GM23338 (cell line): ENCODE measurements around the gene USP5. TPM values are rescaled to one million over a fixed set of nuclear protein-coding genes. Genes with fewer than 3 reads are reported as not detected.

Source experiments
- ATAC-seq: fragments of 200-7000 bp; cut with Tn5 transposase; 3 replicates; pipeline ENCODE4 v1.9.1; 2020
- DNase-seq: peaks from one replicate; pipeline ENCODE4 v3.0.0-alpha.2; 2015; ENCODE audit warnings: low spot score
- H2AFZ ChIP-seq: fragments of 200-600 bp; sonication (generic); 2 replicates; pipeline ENCODE4 v1.8.0; 2016; ENCODE audit warnings: antibody characterized with exemption, mild to moderate bottlenecking, moderate library complexity
- H3F3A ChIP-seq: fragments of 200-600 bp; sonication (generic); replicated peaks from 2 replicates; pipeline ENCODE4 v1.8.0; 2017; ENCODE audit warnings: antibody characterized with exemption, mixed run types, low read depth
- H3K27ac ChIP-seq: fragments of 200-600 bp; sonication (generic); 2 replicates; pipeline ENCODE4 v1.6.1; 2016; ENCODE audit warnings: low read depth
- H3K27me3 ChIP-seq: fragments of 200-600 bp; sonication (generic); 2 replicates; pipeline ENCODE4 v1.8.0; 2016; ENCODE audit warnings: mild to moderate bottlenecking, mixed run types, moderate library complexity; ENCODE audit not compliant: insufficient read depth
- H3K36me3 ChIP-seq: fragments of 200-600 bp; sonication (generic); 2 replicates; pipeline ENCODE4 v1.8.0; 2016; ENCODE audit warnings: mild to moderate bottlenecking; ENCODE audit not compliant: insufficient read depth
- H3K4me1 ChIP-seq: fragments of 200-600 bp; sonication (generic); 2 replicates; pipeline ENCODE4 v1.8.0; 2016; ENCODE audit warnings: mild to moderate bottlenecking, moderate library complexity; ENCODE audit not compliant: insufficient read depth
- H3K4me2 ChIP-seq: fragments of 200-600 bp; sonication (generic); 2 replicates; pipeline ENCODE4 v1.7.1; 2017; ENCODE audit warnings: mixed run types
- H3K4me3 ChIP-seq: fragments of 200-600 bp; sonication (generic); 2 replicates; pipeline ENCODE4 v1.6.1; 2016; ENCODE audit warnings: mixed run types
- H3K79me2 ChIP-seq: fragments of 200-600 bp; sonication (generic); replicated peaks from 2 replicates; pipeline ENCODE4 v1.8.0; 2017; ENCODE audit warnings: mild to moderate bottlenecking; ENCODE audit not compliant: insufficient read depth
- H3K9me2 ChIP-seq: fragments of 200-600 bp; sonication (generic); 2 replicates; pipeline ENCODE4 v1.8.0; 2017; ENCODE audit not compliant: insufficient read depth
- H4K20me1 ChIP-seq: fragments of 200-600 bp; sonication (generic); replicated peaks from 2 replicates; pipeline ENCODE4 v1.8.0; 2017; ENCODE audit warnings: mild to moderate bottlenecking; ENCODE audit not compliant: insufficient read depth
- H3K27ac Mint-ChIP-seq: 2 replicates; pipeline ENCODE4 v1.8.0; 2020; ENCODE audit warnings: inconsistent platforms, mild to moderate bottlenecking, moderate library complexity, mixed read lengths
- H3K27me3 Mint-ChIP-seq: 3 replicates; pipeline ENCODE4 v1.8.0; 2022; ENCODE audit warnings: low read depth, mild to moderate bottlenecking, moderate library complexity, mixed read lengths, inconsistent platforms; ENCODE audit not compliant: insufficient read depth, poor library complexity
- H3K36me3 Mint-ChIP-seq: 3 replicates; pipeline ENCODE4 v1.8.0; 2021; ENCODE audit warnings: low read depth, mild to moderate bottlenecking, inconsistent platforms, moderate library complexity, mixed read lengths
- H3K4me1 Mint-ChIP-seq: 3 replicates; pipeline ENCODE4 v1.8.0; 2020; ENCODE audit warnings: mild to moderate bottlenecking, inconsistent platforms, mixed read lengths
- H3K4me3 Mint-ChIP-seq: 3 replicates; pipeline ENCODE4 v1.8.0; 2021; ENCODE audit warnings: moderate library complexity, mild to moderate bottlenecking, inconsistent platforms, mixed read lengths
- H3K9me3 Mint-ChIP-seq: 3 replicates; pipeline ENCODE4 v1.8.0; 2020; ENCODE audit warnings: moderate library complexity, mild to moderate bottlenecking, inconsistent platforms, mixed read lengths
- CTCF ChIP-seq, 2 experiments: fragments of 200-600 bp in 1 of 2; sonication (generic) in 1 of 2; conservative IDR thresholded peaks; 2 replicates each; pipeline versions ENCODE4 v1.5.1 to v1.6.1; 2016 to 2017; ENCODE audit warnings: antibody characterized with exemption in 2 of 2, low read depth in 2 of 2, mild to moderate bottlenecking in 2 of 2, moderate library complexity in 1 of 2
- EZH2 ChIP-seq: fragments of 200-600 bp; sonication (generic); IDR thresholded peaks from one replicate; pipeline ENCODE4 v1.8.0; 2017; ENCODE audit warnings: antibody characterized with exemption, mild to moderate bottlenecking, low read depth; ENCODE audit not compliant: unreplicated experiment
- EZH2phosphoT487 ChIP-seq: fragments of 200-600 bp; sonication (generic); IDR thresholded peaks from one replicate; pipeline ENCODE4 v1.8.1; 2018; ENCODE audit warnings: antibody characterized with exemption; ENCODE audit not compliant: unreplicated experiment
- NANOG ChIP-seq: IDR thresholded peaks from 2 replicates; pipeline ENCODE4 v1.6.1; 2016; ENCODE audit warnings: antibody characterized with exemption, borderline replicate concordance
- POLR2AphosphoS5 ChIP-seq: IDR thresholded peaks from 2 replicates; pipeline ENCODE4 v1.6.1; 2016; ENCODE audit warnings: antibody characterized with exemption, low read depth
- REST ChIP-seq: IDR thresholded peaks from one replicate; pipeline ENCODE4 v1.6.1; 2018; ENCODE audit warnings: antibody characterized with exemption; ENCODE audit not compliant: unreplicated experiment
- ZNF114 ChIP-seq: fragments of 250-450 bp; sonication (Bioruptor Pico); IDR thresholded peaks from 2 replicates; pipeline ENCODE4 v1.5.0; 2020; ENCODE audit warnings: mild to moderate bottlenecking, moderate library complexity
- ZNF331 ChIP-seq: fragments of 250-450 bp; sonication (Bioruptor Pico); IDR thresholded peaks from 2 replicates; pipeline ENCODE4 v1.5.0; 2020; ENCODE audit warnings: low read depth, mild to moderate bottlenecking, moderate library complexity
- ZNF462 ChIP-seq: fragments of 250-450 bp; sonication (Bioruptor Pico); IDR thresholded peaks from 2 replicates; pipeline ENCODE4 v1.5.0; 2020; ENCODE audit warnings: mild to moderate bottlenecking, moderate library complexity
- polyA plus RNA-seq: library from polyadenylated mRNA; unstranded; fragments of >200 nt; fragmentation: Nextera tagmentation; extraction: Ambion mirVana; gene quantifications from 2 replicates; pipeline ENCODE4 v1.2.1, GENCODE V29; 2016
- total RNA-seq: library from RNA; depleted of rRNA; stranded (reverse); fragments of >200 nt; shearing (Covaris generic); gene quantifications from 2 replicates; pipeline ENCODE4 v1.2.3, GENCODE V29; 2014

Gene USP5
- total and polyA plus RNA-seq, 2 experiments from 2014 or later = 35.1 to 109 TPM

- Histone ChIP-seq H4K20me1 (no peaks in the 10 kb centered on the region), H3K4me2 (no peak overlapping the region), H3K79me2 (no peaks in the 10 kb centered on the region), H3K27me3 (no peaks in the 10 kb centered on the region), H3K36me3 (no peaks in the 10 kb centered on the region), H3K4me1 (no peaks in the 10 kb centered on the region; the same call in 1 of the 2 replicates), H3K9me2 (no peaks in the 10 kb centered on the region), H3F3A (0 out of 2 replicates have a peak, but pooled peaks cover 6% of the 10 kb centered on the region), H3K4me3 (no peak overlapping the region), H3K27ac (no peak overlapping the region), H2AFZ (no peak overlapping the region)
- ATAC-seq = no peak
- Mint-ChIP-seq H3K9me3 (no peaks in the 10 kb centered on the region; the same call in 2 of the 3 replicates), H3K4me3 (no peak overlapping the region; the same call in 2 of the 3 replicates), H3K36me3 (no peaks in the 10 kb centered on the region), H3K4me1 (no peaks in the 10 kb centered on the region; the same call in 2 of the 3 replicates), H3K27me3 (peaks cover 11% of the 10 kb centered on the region), H3K27ac (no peak overlapping the region)
- TF ChIP-seq NANOG = no peak
- TF ChIP-seq ZNF114 (CRISPR knock-in tag) = no peak
- no peak for TF ChIP-seq ZNF331 (CRISPR knock-in tag)
- no peak for TF ChIP-seq EZH2
- no peak for TF ChIP-seq CTCF (conservative IDR thresholded peaks at IDR 0.05; ENCODE audit: low read depth in 2 of 2)
- no peak for TF ChIP-seq EZH2phosphoT487
- TF ChIP-seq POLR2AphosphoS5 = no peak
- no peak for DNase-seq
These were observed 45.0 kb downstream of the USP5 start for GRCh38 chr12:6896846-6897435.

GRCh38 chr12:6899427-6899826 lies 47.5 kb downstream of the USP5 start:
- H3K9me3 Mint-ChIP-seq = no peaks in the 10 kb centered on the region
- no peaks in the 10 kb centered on the region for H3K79me2 ChIP-seq
- DNase-seq = no peak
- H3K36me3 ChIP-seq = no peaks in the 10 kb centered on the region
- no peaks in the 10 kb centered on the region for H3K9me2 ChIP-seq
- H4K20me1 ChIP-seq = no peaks in the 10 kb centered on the region
- no peak overlapping the region for H3K4me3 Mint-ChIP-seq
- H3F3A ChIP-seq = no peaks in the 10 kb centered on the region
- H3K27ac Mint-ChIP-seq = no peak overlapping the region
- no peak overlapping the region for H3K4me3 ChIP-seq
- H3K4me2 ChIP-seq = no peak overlapping the region
- H3K27me3 ChIP-seq = no peaks in the 10 kb centered on the region
- no peaks in the 10 kb centered on the region for H3K36me3 Mint-ChIP-seq
- no peak overlapping the region for H3K27ac ChIP-seq
- H3K4me1 ChIP-seq = peaks cover 10% of the 10 kb centered on the region
- no peaks in the 10 kb centered on the region; the same call in 1 of the 3 replicates for H3K4me1 Mint-ChIP-seq
- no peak for ATAC-seq
- no peak overlapping the region for H2AFZ ChIP-seq
- peaks cover 11% of the 10 kb centered on the region for H3K27me3 Mint-ChIP-seq
- TF ChIP-seq ZNF462 (CRISPR knock-in tag) (no peak), REST (no peak), EZH2phosphoT487 (no peak), ZNF331 (CRISPR knock-in tag) (no peak), NANOG (no peak), ZNF114 (CRISPR knock-in tag) (no peak), POLR2AphosphoS5 (no peak)
